HepG2 (cell line): ENCODE data around the gene TMEM141. TPM values are rescaled to one million over a fixed set of nuclear protein-coding genes. Genes with fewer than 3 reads are reported as not detected.

Experiments used
- ATAC-seq: fragments of 200-7000 bp; cut with Tn5 transposase; 3 replicates; pipeline ENCODE4 v1.9.1; 2020; ENCODE audit warnings: mild to moderate bottlenecking, moderate library complexity
- BruUV-seq: library from RNA; stranded (reverse); fragments of 400-500 nt; replicated peaks from 2 replicates; lab custom pipeline; 2021; lab: Mats Ljungman, UMichigan
- CTCF ChIA-PET: fragments of 300-600 bp; formaldehyde crosslinking; extraction: SDS; loops from one replicate; lab custom pipeline; 2021; ENCODE audit warnings: low total read pairs, inconsistent platforms, low intra/inter-chr PET ratio; lab: Yijun Ruan, JAX
- POLR2A ChIA-PET: fragments of 350-600 bp; sonication (Branson Sonifier 250); formaldehyde crosslinking; loops from one replicate; lab custom pipeline; 2020; ENCODE audit warnings: antibody characterized with exemption, inconsistent platforms; lab: Yijun Ruan, JAX
- DNase-seq: peaks from one replicate; pipeline ENCODE4 v3.0.0-alpha.2; 2015; ENCODE audit warnings: low spot score
- FAIRE-seq: peaks from 3 replicates; lab custom pipeline; 2011; peaks lifted over from hg19 to GRCh38; lab: Jason Lieb, UNC
- H2AFZ ChIP-seq: one replicate; pipeline ENCODE4 v1.6.1; 2011; ENCODE audit warnings: low read length, inconsistent platforms
- H3K27ac ChIP-seq: fragments of 300-600 bp; 3 replicates; pipeline ENCODE4 v1.8.0; 2011; ENCODE audit warnings: mixed run types, mild to moderate bottlenecking, mixed read lengths, low read length, inconsistent platforms; ENCODE audit not compliant: insufficient read depth; ENCODE audit errors: extremely low read length
- H3K27me3 ChIP-seq, 2 experiments: fragments of 200-600 bp in 1 of 2; 2 replicates in 1 of 2; 3 replicates in 1 of 2; pipeline versions ENCODE4 v1.6.0 to v1.8.0; 2011; ENCODE audit warnings: low read length in 2 of 2, mild to moderate bottlenecking in 2 of 2, moderate library complexity in 2 of 2, inconsistent platforms in 1 of 2; ENCODE audit not compliant: insufficient read depth in 2 of 2, control insufficient read depth in 1 of 2
- H3K36me3 ChIP-seq, 2 experiments: fragments of 200-600 bp in 1 of 2; replicated peaks in 1 of 2; 2 replicates in 1 of 2; 3 replicates in 1 of 2; pipeline versions ENCODE4 v1.5.1 to v1.8.0; 2011; ENCODE audit warnings: low read length in 2 of 2, inconsistent platforms in 1 of 2; ENCODE audit not compliant: insufficient read depth in 2 of 2, control insufficient read depth in 1 of 2
- H3K4me1 ChIP-seq: 2 replicates; pipeline ENCODE4 v1.5.1; 2012; ENCODE audit warnings: low read length, inconsistent platforms; ENCODE audit not compliant: insufficient read depth
- H3K4me2 ChIP-seq: 2 replicates; pipeline ENCODE4 v1.6.0; 2011; ENCODE audit warnings: low read depth, low read length, inconsistent platforms
- H3K4me3 ChIP-seq, 3 experiments: fragments of 200-600 bp in 1 of 3; sonication (generic), shearing (Covaris generic) in 1 of 3; replicated peaks in 1 of 3; 2 replicates each; pipeline ENCODE4 v1.5.1; 2011 to 2016; ENCODE audit warnings: low read length in 3 of 3, inconsistent platforms in 2 of 3, low read depth in 2 of 3, mild to moderate bottlenecking in 2 of 3, control low read depth in 1 of 3, mixed read lengths in 1 of 3; ENCODE audit not compliant: insufficient read depth in 1 of 3
- H3K79me2 ChIP-seq: one replicate; pipeline ENCODE4 v1.6.1; 2011; ENCODE audit warnings: low read length, inconsistent platforms; ENCODE audit not compliant: insufficient read depth
- H3K9ac ChIP-seq: 2 replicates; pipeline ENCODE4 v1.6.0; 2011; ENCODE audit warnings: mild to moderate bottlenecking, low read depth, low read length, inconsistent platforms; ENCODE audit not compliant: insufficient read depth
- H3K9me3 ChIP-seq: 2 replicates; pipeline ENCODE4 v1.5.1; 2012; ENCODE audit warnings: mild to moderate bottlenecking, low read length
- H4K20me1 ChIP-seq: 2 replicates; pipeline ENCODE4 v1.6.0; 2011; ENCODE audit warnings: inconsistent platforms, mild to moderate bottlenecking, low read length, moderate library complexity; ENCODE audit not compliant: insufficient read depth
- BRF2 ChIP-seq: sonication (generic); formaldehyde crosslinking; IDR thresholded peaks from 2 replicates; pipeline ENCODE4 v1.8.1; 2022; ENCODE audit warnings: mild to moderate bottlenecking, missing genetic modification reagents
- DDIT3 ChIP-seq: sonication (generic); formaldehyde crosslinking; IDR thresholded peaks from 2 replicates; pipeline ENCODE4 v1.4.0; 2020; ENCODE audit warnings: mild to moderate bottlenecking, missing genetic modification reagents
- ELF1 ChIP-seq: sonication (generic); formaldehyde crosslinking; IDR thresholded peaks from 2 replicates; pipeline ENCODE4 v1.4.0; 2020; ENCODE audit warnings: missing genetic modification reagents
- GABPA ChIP-seq, 2 experiments: IDR thresholded peaks; 2 replicates each; pipeline ENCODE4 v1.6.1; 2011 to 2016; ENCODE audit warnings: low read depth in 2 of 2, low read length in 1 of 2, missing biosample characterization in 1 of 2, missing genetic modification characterization in 1 of 2
- GABPB1 ChIP-seq: IDR thresholded peaks from 2 replicates; pipeline ENCODE4 v1.6.1; 2016; ENCODE audit warnings: mild to moderate bottlenecking, missing genetic modification reagents, moderate library complexity, missing compliant biosample characterization
- HCFC1 ChIP-seq: fragments of 150-350 bp; IDR thresholded peaks from 2 replicates; pipeline ENCODE4 v1.6.1; 2014; ENCODE audit warnings: low read depth, low read length
- KMT2A ChIP-seq: sonication (generic); formaldehyde crosslinking; IDR thresholded peaks from 2 replicates; pipeline ENCODE4 v1.4.0; 2020; ENCODE audit warnings: missing genetic modification reagents
- NCOA1 ChIP-seq: sonication (generic); formaldehyde crosslinking; IDR thresholded peaks from 2 replicates; pipeline ENCODE4 v1.9.0; 2021; ENCODE audit warnings: missing genetic modification reagents
- NFYC ChIP-seq: IDR thresholded peaks from 2 replicates; pipeline ENCODE4 v1.6.1; 2016; ENCODE audit warnings: missing genetic modification reagents, missing compliant biosample characterization
- POLR2G ChIP-seq: fragments of 200-400 bp; formaldehyde crosslinking; IDR thresholded peaks from 2 replicates; pipeline ENCODE4 v1.6.1; 2018; ENCODE audit warnings: mild to moderate bottlenecking, low read depth, low read length, moderate library complexity
- RAD51 ChIP-seq: fragments of 450-650 bp; IDR thresholded peaks from 2 replicates; pipeline ENCODE4 v1.6.1; 2016; ENCODE audit warnings: borderline replicate concordance
- THAP11 ChIP-seq: IDR thresholded peaks from 2 replicates; pipeline ENCODE4 v1.6.1; 2016; ENCODE audit warnings: missing biosample characterization, missing genetic modification reagents
- TRIM22 ChIP-seq: fragments of 450-650 bp; IDR thresholded peaks from 2 replicates; pipeline ENCODE4 v1.6.1; 2017
- ZBTB42 ChIP-seq: sonication (generic); formaldehyde crosslinking; IDR thresholded peaks from 2 replicates; pipeline ENCODE4 v1.5.0; 2020; ENCODE audit warnings: mild to moderate bottlenecking, missing genetic modification reagents
- ZNF12 ChIP-seq: sonication (generic); formaldehyde crosslinking; IDR thresholded peaks from 2 replicates; pipeline ENCODE4 v1.5.0; 2020; ENCODE audit warnings: missing genetic modification reagents
- ZNF280B ChIP-seq: sonication (generic); formaldehyde crosslinking; IDR thresholded peaks from 2 replicates; pipeline ENCODE4 v1.5.0; 2020; ENCODE audit warnings: missing genetic modification reagents, mild to moderate bottlenecking, borderline replicate concordance
- ZNF691 ChIP-seq: sonication (generic); formaldehyde crosslinking; IDR thresholded peaks from 2 replicates; pipeline ENCODE4 v1.4.0; 2020; ENCODE audit warnings: missing genetic modification reagents, low read depth, mild to moderate bottlenecking, borderline replicate concordance
- ZNF841 ChIP-seq: sonication (generic); formaldehyde crosslinking; IDR thresholded peaks from 2 replicates; pipeline ENCODE4 v1.8.1; 2023; ENCODE audit warnings: missing genetic modification reagents, borderline replicate concordance
- WGBS: methylation state at CpG from one replicate; pipeline ENCODE4 v1.1.6; 2017; ENCODE audit warnings: low lambda C conversion rate; 5-methylcytosine and 5-hydroxymethylcytosine counted together
- in situ Hi-C: cut with HindIII; loops from 2 replicates; pipeline ENCODE4 v1.10.0; 2017; ENCODE audit warnings: low pct_unique_long_range_greater_than_20kb; ENCODE audit not compliant: extremely low pct_ligation_motif_present
- intact Hi-C: fragments of 100-400 bp; cut with micrococcal nuclease; formaldehyde crosslinking; loops from one replicate; pipeline ENCODE4 v1.10.0; 2022; ENCODE audit not compliant: unreplicated experiment
- polyA plus RNA-seq, 8 experiments: library from polyadenylated mRNA; depleted of rRNA in 3 of 8; stranded (reverse) in 7 of 8; unstranded in 1 of 8; fragments of >200 nt; fragmentation: Illumina TruSeq in 4 of 8; extraction: Trizol in 4 of 8; gene quantifications; 2 replicates each; pipeline versions ENCODE4 v1.2.1 to v1.2.3, GENCODE V29; 2011 to 2016; ENCODE audit warnings: low read depth in 4 of 8, missing spikeins in 1 of 8, mixed read lengths in 1 of 8; ENCODE audit not compliant: insufficient read depth in 1 of 8
- total RNA-seq, 5 experiments: library from RNA; depleted of rRNA; stranded (reverse); fragments of >200 nt; fragmentation: Illumina TruSeq; extraction: Trizol; gene quantifications; 2 replicates each; pipeline ENCODE4 v1.2.3, GENCODE V29; 2016; ENCODE audit warnings: low read depth in 1 of 5

The TMEM141 gene
- total and polyA plus RNA-seq, 2 of the 13 experiments (the other 11 are each of a cell fraction or from before 2014, with no cell fraction given): 81.0 to 202 TPM

- no peak for TF ChIP-seq NCOA1
Measured at GRCh38 chr9:136771907-136772415, 19.2 kb upstream of the TMEM141 start (continued).

- Histone ChIP-seq H3K4me2 (peak overlapping the region; percentile 21; the same call in 1 of the 2 replicates), H3K27ac (no peak overlapping the region), H2AFZ (no peak overlapping the region), H3K9me3 (peaks cover 6% of the 10 kb centered on the region; the same call in 1 of the 2 replicates), H3K4me3 (no peak overlapping the region), H3K36me3 (no peaks in the 10 kb centered on the region), H4K20me1 (no peaks in the 10 kb centered on the region), H3K27me3 (no peaks in the 10 kb centered on the region), H3K79me2 (no peaks in the 10 kb centered on the region), H3K4me1 (peaks cover 28% of the 10 kb centered on the region), H3K9ac (no peak overlapping the region)
- ATAC-seq (peak; percentile 73), FAIRE-seq (peak; percentile 28), DNase-seq (peak; percentile 41)
- in situ Hi-C loops: loop anchor here (10.0 kb wide), 1 partner anchor 271 kb away; the partner anchor contains the start of gene NPDC1
- no TSS peak for BruUV-seq
- ChIA-PET CTCF (no interaction called here), POLR2A (no interaction called here)
- intact Hi-C loops: no loop called here
- WGBS: 53% methylated on average over 7 of the region's 7 CpGs
- TF ChIP-seq ZNF841 (CRISPR knock-in tag): no peak
- peak; percentile 66; the same call in 1 of the 2 replicates for TF ChIP-seq ELF1
- TF ChIP-seq DDIT3 (CRISPR knock-in tag): no peak
- TF ChIP-seq ZBTB42: no peak
- TF ChIP-seq HCFC1: peak; percentile 72
- TF ChIP-seq GABPB1 (CRISPR knock-in tag): peak; percentile 72
- no peak for TF ChIP-seq TRIM22
- TF ChIP-seq NFYC (CRISPR knock-in tag): peak; percentile 92
- TF ChIP-seq ZNF280B (CRISPR knock-in tag): 0 out of 2 replicates have a peak, but pooled peaks have one; percentile 42
- TF ChIP-seq KMT2A (CRISPR knock-in tag): no peak
- TF ChIP-seq GABPA (IDR thresholded peaks at IDR 0.05; ENCODE audit: low read depth, low read length): 0 out of 2 replicates have a peak, but pooled peaks have one; percentile 17
- peak; percentile 85 for TF ChIP-seq GABPA (CRISPR knock-in tag; IDR thresholded peaks at IDR 0.05; ENCODE audit: low read depth)
- peak; percentile 18; the same call in 1 of the 2 replicates for TF ChIP-seq RAD51
- TF ChIP-seq THAP11: peak; percentile 98
- no peak for TF ChIP-seq POLR2G
- no peak for TF ChIP-seq ZNF12 (CRISPR knock-in tag)
- no peak for TF ChIP-seq ZNF691 (CRISPR knock-in tag)
- TF ChIP-seq BRF2: no peak
Measured at GRCh38 chr9:136773386-136774044, 17.6 kb upstream of the TMEM141 start.
